ENCODE data around the gene CTNNA2. TPM values are rescaled to one million over a fixed set of nuclear protein-coding genes. Genes with fewer than 3 reads are reported as not detected.

Gene CTNNA2
- total RNA-seq, 1 donor from 2014 or later = not detected

DNA sequence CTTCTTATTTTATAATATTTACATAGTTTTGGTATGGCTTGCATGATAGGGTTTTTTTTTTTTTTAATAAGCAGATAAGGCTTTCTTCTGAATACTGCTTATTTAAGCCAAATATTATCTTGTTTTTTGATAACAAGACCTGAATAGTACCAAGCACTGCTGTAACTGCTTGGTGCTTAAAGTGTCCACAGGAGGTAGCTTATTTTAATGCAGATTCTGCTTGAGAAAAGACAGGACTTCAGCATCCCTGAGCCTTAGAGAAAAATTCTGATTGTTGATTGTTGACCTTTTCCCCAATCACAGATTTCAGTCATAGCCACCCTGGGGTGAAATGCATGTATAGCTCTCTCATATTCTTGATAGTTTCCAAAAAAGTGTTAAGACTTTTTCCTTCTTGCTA, 336.4 kb downstream of the CTNNA2 start:
- no peak for DNase-seq (ENCODE audit: low read depth, low spot score)

DNA sequence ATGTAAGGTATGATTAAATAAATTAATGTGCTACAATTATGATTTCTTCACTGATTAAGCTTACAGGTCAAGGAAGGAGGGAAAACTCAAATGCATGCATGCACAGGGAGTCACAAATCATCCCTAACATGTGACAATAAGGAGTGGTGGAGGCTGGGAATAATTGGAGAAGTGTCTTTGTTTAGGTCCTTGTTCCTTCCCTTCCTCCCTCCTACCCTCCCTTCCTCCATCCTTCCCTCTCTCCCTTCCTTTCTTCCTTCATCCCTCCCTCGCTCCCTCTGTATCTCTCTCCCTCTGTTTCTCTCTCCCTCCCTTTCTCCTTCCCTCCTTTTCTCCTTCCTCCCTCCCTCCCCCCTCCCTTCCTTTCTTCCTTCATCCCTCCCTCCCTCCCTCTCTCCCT, 337.1 kb downstream of the CTNNA2 start:
- DNase-seq (ENCODE audit: low read depth, low spot score) = no peak

DNA sequence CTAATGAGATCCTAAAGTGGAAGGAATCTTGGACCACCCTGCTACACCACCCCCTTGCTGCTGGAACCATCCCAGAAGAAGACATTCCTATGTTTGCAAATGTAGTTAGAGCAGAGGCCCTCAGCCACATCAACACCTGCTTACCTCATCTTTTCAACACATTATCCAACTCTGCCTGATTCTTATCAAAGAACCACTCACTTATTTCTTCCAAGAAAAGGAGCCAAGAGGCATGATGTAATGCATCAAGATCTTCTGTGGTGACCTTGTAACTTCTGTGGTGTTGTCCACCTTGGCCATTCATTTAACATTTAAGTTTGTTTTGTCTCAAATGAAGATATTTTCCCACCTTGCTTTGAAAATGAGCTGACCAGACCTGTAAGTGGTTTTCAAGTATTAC, 338.1 kb downstream of the CTNNA2 start:
- no peak for DNase-seq (ENCODE audit: low read depth, low spot score)

DNA sequence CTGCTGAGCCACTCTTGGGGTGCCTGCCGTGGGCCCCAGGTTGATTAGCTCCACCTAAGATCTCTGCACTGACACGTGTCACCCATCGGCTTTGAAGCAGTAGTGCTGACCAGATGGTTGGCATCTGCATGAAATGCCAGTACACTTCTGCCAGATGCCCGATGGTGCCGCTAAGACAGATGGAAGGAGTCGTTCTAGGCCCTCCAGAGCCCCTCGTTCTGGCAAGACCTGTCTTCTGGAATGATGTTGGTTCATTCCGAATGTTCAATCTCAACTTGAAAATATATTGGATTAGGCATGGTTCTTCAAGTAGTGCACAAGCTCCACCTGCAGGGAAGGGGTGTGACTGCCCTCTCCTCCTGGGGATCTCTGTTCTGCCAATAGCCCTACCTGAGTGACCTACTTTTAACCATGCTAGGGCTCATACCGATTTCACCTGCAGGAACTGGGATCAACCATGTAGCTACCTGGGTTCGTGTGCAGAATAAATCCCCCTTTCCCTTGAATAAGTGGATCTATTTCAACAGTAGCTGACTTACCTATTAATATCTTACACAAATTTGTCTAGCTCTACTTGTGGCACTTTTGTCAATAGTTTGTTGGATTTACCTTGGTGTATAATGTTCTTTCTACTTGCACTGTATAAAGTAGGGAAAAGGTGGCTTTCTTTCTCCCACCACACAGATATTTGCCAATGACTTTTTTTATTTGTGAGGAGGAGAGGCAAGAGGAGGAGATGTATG, 342.6 kb downstream of the CTNNA2 start:
- DNase-seq (ENCODE audit: low read depth, low spot score) = no peak

DNA sequence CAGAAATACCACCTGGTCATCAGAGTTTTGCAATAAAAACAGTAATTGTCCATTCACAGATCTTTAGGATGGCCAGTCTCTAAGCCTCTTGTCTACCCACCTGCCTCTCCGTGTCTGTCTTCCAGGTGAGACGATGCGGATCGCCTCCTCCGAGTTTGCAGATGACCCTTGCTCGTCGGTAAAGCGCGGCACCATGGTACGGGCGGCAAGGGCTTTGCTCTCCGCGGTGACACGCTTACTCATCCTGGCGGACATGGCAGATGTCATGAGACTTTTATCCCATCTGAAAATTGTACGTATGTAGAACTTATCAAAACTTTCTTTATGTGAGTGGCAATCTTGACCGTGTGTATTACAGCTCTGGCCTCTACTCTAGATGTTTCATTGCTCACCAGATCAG, 345.0 kb downstream of the CTNNA2 start:
- DNase-seq (ENCODE audit: low read depth, low spot score) = no peak

DNA sequence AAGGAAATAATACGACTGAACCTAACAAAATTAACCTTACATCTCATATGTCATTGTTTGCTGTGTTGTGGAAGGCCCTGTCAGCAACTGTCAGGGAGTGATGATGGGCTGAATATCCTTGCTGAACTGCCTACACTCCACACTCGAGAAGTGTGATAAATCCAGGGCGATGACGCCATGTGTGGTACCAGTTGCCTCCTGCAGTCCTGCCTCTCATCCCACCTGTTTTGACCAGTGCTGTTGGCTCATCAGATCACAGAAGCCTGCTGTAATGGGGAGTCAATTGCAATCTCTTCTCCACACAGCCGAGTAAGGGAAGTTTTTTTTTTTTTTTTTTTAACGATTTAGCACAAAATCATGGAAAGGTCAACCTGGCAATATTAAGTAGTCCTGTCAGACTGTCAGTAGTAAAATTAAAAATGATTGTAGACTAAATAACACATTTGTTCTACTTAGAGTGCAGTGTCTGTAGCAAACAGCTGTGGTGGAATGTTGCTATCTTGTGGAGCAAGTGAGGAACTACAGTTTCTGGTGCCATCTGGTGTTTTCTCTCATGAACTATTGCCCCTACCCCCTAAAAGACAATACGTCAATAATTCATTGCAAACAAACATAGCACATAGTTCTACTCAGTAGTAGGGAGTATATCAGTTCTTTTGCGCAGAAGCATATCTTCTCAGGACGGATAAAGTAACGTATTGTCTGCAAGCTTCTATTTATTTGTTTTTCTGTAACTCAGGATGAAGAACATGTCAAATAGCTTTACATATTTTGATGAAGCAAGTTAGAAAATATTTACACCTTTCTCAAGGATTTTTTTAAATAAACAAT, 347.6 kb downstream of the CTNNA2 start:
- DNase-seq (ENCODE audit: low read depth, low spot score) = no peak

DNA sequence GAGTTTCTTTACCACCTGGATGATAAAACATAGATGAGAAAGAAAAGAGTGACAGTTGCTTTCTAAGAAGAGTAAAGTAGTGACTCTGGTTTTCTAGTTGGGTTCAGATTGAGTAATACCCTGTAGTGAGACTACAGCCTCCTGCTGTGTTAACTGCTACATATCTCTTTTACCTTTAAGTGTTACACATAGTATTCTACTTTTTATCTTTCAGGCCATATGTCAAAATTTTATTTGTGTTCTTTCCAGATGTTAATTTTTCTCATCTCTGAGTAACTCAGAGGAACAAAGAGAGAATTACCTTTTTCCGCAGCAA, 348.2 kb downstream of the CTNNA2 start:
- no peak for DNase-seq (ENCODE audit: low read depth, low spot score)

DNA sequence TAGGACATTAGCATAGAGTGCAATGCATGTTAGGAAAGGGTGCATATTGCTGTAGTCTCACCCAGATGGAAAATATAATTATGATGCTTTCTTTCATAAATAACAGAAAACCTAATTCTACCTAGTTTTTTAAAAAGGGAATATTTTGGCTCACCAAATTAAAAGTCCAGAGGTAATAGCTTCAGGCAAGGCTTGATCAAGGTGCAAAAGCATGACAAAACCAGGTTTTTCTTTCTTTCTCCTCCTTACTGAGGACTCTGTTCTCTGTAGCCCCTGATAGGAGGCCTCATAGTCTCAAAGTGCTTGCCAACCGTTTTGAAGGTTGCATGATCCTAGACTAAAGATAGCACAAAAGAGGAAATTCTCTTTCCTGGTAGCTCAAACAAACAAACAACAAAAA, 349.9 kb downstream of the CTNNA2 start:
- no peak for DNase-seq (ENCODE audit: low read depth, low spot score)

DNA sequence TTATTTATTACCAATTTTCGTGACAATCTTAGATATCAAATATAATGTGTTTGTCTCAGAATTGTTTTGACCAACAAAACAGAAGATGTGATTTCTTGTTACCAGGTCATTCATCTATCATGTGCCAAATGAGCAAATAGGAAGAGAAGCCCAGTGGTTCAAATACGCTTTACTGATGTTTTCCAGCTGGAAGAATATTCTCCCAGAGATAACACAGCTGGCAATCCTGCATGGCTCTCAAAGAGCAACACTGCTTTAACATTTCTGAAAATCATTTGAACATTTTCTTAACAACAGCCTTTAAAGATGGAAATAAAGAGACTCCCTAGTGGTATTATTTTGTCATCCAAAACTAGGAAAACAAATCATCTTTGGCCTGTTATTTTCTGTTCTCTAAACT, 359.8 kb downstream of the CTNNA2 start:
- DNase-seq (ENCODE audit: low read depth, low spot score) = no peak

DNA sequence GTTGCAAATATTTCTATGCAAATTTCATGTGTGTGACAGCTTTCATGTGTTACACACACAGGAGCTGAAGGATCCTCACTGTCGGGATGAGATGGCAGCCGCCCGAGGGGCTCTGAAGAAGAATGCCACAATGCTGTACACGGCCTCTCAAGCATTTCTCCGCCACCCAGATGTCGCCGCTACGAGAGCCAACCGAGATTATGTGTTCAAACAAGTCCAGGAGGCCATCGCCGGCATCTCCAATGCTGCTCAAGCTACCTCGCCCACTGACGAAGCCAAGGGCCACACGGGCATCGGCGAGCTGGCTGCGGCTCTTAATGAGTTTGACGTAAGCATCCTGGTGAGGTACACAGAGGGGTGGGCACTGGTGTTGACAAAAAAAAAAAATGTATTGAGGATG, 361.2 kb downstream of the CTNNA2 start:
- DNase-seq (ENCODE audit: low read depth, low spot score) = no peak

DNA sequence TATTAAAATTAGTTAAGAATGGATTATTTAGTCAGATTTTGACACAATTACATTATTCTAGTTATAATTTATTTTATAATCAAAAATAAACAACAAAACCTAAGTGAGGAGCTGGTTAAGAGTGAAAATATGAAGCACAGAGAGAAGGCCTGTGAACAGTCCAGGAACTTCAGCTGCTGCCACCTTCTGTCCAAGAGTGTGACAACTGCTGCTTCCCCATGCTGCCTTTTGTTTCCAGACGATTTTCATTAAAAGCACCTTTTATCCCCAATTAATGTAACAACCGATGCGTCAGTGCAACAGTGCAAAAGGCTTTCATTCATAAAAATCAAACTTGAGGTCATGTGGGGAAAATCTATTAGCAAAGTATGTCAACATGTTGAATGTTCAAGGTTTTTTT, 363.6 kb downstream of the CTNNA2 start:
- DNase-seq (ENCODE audit: low read depth, low spot score) = no peak

DNA sequence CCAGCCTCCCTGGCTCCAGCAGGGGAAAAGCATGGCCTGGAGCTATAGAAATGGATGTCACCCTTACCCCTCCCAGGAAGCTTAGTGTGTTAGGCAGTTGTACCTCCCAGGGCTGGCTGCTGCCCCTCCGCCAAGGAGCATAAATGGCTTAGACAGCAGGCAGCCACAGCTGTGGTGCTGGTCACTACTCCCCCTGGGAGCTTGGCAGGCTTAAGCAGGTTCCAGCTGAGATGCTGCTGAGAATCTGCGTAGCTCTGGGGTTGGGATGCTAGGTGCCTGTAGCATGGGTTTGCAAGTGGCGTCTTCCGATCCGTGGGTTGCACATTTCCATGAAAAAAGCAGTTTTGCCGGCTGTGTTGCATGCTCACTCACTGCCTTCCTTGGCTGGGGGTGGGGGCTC, 369.7 kb downstream of the CTNNA2 start:
- no peak for DNase-seq (ENCODE audit: low read depth, low spot score)

DNA sequence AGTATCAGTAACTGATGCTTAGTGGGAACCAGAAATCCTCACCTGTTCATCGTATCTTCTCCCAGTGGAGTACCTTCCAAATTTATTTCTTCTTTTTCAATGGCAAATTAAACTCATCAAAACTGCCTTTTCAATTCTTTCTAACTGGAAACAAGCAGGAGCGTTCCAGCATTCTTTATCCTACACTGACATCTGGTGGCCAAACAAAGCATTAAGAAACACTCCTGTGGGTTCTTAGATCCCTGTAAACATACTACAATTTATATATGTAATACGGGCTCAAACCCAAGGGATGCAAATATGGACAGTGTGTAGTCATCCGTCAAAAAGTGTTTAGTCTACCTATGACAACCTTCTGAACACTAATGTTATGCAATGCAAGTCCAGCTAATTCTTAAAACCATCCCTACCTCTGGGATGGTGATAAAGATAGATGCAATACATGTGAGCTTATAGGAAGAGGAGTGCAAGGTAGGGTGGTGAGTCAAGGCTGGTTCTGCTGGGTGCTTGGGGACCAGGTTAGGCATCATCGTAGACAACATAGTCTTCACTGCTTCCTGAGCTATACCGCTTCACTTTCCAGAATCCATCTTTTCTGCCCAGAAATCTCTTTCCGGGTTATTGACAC, 375.0 kb downstream of the CTNNA2 start:
- no peak for DNase-seq (ENCODE audit: low read depth, low spot score)

DNA sequence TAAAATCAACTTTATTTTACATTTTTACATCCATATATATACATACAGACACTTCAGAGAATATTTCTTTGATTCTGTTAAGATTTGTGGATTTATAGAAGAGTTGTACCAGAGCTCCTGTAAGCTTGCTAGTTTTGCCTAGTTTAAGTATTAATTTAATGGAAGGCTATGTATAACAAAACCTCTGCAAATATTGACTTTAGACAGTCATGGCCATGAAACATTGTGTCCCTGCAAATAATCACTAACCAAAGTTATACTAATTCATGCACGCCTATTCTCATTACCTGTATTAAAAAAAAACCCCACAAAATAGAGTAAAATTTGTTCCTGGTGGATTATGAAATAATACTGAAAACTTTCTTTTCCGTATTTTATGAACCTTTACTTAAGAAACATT, 379.3 kb downstream of the CTNNA2 start:
- no peak for DNase-seq (ENCODE audit: low read depth, low spot score)

DNA sequence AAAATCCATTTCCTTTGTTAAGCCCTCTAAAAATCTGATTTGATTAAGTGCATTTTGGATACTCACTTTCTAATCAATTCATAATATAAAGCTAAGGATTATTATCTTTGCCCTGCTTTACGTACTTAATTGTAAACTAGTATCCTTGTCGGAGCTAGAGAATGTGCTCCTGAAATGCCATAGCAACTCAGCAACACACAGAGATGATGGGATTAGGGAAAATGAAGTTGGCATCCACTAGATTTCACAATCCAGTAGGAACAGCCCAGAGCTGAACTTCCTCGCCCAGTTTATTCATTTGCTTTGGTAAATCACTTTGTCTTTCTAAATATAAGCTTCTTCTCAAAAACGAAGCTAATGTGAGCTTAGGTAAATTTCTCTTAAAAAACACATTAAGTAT, 386.3 kb downstream of the CTNNA2 start:
- DNase-seq (ENCODE audit: low read depth, low spot score) = no peak

DNA sequence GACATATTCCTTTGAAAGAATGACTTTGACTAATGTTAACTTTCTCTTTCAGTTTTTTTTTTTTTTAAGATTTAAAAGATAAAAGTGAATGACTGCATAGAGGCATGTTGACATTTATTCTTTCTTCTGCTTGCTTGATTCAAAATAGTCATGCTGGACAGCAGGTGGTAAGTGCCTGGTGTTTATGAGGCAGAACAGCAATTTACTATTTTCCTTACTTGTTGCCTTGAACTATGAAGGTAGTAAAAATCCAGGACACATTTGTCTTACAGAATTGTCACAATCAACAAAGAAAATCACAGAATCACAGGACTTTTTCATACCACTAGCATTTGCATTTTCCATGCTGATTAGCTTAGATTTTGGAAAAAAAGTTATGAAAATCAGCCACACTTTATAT, 388.3 kb downstream of the CTNNA2 start:
- DNase-seq (ENCODE audit: low read depth, low spot score) = no peak

DNA sequence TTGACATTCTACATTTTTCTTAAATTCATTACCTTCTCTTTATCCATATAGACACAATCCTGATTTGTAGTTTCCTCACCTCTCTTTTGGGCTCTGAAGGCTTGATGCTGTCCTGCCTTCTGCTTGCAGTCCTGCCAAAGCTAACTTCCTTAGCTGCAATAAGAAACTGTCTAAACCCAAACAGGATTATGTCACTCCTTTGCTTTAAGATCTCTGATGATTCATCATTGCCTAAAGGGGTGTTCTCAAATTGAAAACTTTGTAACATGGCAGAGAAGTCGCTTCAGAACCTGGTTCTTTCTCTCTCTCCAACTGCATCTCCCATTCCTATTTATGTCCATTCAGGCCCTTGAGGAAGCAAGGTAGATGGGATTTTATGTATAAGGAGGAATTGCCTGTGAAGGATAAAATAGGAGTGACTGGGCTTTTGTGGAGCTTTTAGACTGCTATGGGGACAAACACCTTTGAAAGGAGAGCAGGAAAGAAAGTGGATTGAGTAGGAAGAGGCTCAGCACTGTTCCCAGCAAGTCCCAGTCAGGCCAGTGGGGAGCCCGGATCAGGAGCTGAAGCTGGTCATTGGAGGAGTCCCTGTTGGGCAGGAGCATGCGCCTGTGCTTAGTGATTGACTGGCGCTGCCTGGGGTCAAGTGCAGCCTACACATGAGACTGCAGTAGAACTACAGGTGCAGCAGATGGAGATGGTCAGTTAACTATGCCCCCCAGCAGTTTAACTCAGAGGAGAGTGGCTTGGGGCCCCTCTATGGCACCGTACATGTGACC, 390.6 kb downstream of the CTNNA2 start:
- no peak for DNase-seq (ENCODE audit: low read depth, low spot score)

DNA sequence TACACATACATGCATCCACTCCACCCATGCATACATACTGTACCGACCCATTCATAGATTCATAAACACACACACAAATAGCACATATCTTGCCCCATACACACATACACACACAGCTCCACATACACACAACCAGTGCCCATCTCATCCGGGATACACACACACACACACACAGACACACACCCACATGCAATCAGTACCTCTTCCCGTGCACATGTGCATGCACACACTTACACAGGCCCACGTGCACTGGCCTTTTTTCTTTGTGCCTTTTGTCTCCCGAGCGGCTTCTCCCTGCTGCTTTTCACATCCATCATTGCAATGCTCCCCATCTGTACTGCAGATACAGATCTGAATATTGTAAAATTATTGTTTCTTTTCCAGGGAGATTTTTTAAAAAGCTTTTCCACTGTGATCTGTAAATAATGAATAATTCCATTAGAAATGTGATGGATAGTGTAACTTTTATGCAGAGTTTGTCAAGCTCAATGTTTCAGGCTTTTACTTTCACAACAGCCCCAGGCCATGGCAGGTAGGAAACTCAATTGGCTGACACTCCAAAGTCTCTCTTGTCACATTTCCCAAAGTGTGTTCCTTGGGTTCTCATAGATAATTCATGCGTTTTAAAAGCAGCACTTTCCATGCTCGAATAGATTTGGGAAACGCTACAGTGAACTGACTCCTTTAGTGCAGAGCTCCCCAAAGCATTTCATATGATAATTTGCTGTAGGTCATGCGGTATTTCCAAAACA, 393.5 kb downstream of the CTNNA2 start:
- no peak for DNase-seq (ENCODE audit: low read depth, low spot score)

DNA sequence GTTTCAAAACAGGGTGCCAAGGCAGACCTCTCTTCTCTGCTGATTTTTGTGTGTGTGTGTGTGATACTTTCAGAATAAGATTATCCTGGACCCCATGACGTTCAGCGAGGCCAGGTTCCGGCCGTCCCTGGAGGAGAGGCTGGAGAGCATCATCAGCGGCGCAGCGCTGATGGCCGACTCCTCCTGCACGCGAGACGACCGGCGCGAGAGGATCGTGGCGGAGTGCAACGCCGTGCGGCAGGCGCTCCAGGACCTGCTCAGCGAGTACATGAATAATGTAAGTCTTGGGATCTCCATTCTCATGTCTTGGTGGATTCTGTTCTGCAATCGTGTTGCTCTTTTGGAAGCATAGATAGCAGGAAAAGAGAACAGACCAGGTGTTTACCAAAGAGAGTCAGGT, 396.7 kb downstream of the CTNNA2 start:
- DNase-seq (ENCODE audit: low read depth, low spot score) = no peak

DNA sequence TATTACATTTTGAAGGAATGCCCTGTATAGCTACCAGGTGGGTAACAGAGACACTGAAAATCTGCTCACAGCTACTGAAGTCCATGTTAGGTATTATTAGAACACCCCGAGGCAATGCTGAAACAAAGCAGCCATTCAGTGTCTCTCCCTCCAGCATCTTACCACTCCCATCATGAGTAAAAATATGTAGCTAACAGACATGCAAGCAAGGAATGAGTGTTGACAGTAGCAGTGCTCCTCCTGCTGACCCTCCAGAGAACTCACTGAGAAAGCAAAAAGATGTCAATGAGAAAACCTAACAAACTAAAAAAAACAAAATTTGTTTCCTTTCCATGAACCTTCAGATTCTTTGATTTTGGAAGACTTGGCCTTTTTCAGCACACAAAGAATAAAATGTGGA, 397.8 kb downstream of the CTNNA2 start:
- DNase-seq (ENCODE audit: low read depth, low spot score) = no peak

DNA sequence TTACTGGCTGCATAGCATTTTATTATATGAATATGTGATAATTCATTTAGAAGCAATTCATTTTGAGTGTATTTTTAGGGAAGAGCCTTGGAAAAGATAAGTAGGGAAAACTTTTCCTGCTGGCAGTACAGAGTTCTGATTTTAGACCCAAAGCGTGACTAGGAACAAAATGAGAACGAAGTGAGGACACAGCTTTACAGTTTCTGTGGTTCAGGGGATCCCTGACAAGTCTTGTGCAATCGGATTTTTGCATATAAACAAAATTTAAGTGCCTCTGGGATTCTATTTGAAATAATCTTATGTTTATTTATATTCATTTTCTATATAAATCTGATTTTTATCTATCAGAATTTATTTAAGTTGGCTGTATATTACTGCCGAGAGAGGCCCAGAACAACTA, 402.6 kb downstream of the CTNNA2 start:
- no peak for DNase-seq (ENCODE audit: low read depth, low spot score)
